ENCODE results near the gene TRIP11.
A peak's percentile ranks its signal among the peaks of the same experiment; 100 is the strongest.

TRIP11 gene

DNA sequence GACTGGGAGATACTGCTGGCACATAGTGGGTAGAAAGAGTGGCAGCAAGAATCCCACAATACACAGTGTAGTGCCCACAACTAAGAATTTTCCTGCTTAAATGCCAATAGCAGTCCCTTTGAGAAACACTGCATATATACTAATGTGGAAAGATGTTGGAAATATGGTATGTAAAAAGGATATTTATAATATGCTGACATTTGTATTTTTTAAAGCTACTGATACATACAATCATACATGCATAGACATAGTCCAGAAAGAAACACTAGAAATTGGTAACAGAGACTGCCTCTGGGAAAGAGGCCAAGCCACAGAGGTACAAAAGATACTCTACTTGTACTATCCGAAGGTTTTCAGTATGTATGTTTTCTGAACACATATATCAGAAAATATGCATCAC is 30.3 kb downstream of the TRIP11 start:
- no peak for DNase-seq

DNA sequence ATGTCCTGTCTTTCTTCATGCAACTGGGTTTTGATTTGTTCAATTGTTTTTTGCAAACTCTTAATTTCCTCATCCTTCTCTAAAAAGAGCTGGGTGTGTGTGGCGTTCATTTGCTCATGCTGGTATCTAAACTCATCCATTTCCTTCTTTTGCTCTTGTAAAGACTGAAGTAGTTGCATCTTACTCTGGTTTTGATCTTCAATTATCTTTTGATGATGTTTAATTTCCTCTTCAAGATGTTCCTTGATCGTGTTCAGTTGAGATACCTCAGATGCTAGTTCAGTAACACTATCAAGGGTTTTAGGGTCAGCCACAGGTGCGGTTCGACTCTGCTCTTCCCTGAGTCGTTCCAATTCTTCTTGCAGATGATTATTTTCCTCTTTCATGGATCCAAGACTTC is 34.8 kb downstream of the TRIP11 start:
- no peak for DNase-seq

- DNase-seq = no peak
These were observed 35.8 kb downstream of the TRIP11 start for GRCh38 chr14:92004062-92004461.

GRCh38 chr14:91998667-91999570 is 40.9 kb downstream of the TRIP11 start:
- DNase-seq = no peak

GRCh38 chr14:91997492-91997891 is 42.4 kb downstream of the TRIP11 start:
- no peak for DNase-seq

DNA sequence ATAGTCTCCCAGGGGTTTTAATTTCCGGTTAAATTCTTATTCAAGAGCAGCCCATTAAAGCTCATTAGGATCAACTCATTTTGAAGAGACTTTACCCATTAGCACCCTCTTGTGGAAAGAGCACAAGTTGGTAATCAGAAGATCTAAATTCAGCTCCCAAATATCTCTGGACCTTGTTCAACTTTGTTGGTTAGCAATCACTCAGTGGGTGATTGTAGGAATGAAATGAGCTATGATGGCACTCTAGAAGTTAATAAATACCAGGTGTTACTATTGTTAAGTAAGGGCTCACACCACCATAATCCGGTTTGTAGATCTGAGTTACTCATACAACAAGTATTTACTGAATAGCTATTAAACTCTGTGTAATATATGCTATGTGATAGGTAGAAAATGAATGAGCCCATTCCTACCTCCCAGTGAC is 42.9 kb downstream of the TRIP11 start:
- peak; percentile 32 for DNase-seq

DNA sequence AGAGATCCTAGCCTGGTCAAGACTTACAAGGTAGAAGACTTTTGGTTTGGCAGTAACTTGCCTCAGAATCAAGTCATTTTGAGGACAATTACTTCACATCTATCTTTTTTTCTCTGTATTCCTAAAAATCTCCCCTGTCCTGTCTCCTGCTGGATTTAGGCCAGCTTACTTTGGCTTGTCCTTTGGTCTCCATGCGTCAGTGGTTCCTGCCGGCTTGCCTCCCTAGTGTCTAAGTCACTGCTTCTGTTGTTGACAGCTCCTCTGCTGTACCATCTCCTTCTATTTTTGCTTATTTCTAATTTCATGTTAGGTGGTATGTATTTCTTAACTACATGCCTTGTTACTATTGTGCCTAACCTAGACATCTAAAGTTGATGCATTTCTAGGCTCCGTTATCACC is 52.7 kb downstream of the TRIP11 start:
- DNase-seq = no peak

- DNase-seq = no peak
These were observed 54.2 kb downstream of the TRIP11 start for GRCh38 chr14:91985521-91986255.

DNA sequence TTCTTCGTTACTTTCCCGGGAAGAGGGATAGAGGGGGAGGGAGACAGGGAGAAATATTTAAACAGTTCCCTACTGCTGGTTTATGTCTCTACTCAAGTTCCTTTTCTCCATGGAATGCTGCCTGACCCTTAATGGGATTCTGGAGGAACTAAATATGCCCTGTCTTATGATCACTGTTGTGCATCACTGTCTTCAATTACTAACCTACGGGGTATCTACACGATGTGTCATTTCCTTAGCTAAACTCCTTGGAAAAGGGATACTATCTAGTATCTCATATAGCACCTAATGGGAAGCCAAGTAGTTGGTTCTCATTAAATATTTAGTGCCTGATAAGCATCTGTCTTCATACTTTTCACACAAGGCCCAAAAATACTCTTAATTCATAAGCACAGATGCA is 54.9 kb downstream of the TRIP11 start:
- no peak for DNase-seq

DNA sequence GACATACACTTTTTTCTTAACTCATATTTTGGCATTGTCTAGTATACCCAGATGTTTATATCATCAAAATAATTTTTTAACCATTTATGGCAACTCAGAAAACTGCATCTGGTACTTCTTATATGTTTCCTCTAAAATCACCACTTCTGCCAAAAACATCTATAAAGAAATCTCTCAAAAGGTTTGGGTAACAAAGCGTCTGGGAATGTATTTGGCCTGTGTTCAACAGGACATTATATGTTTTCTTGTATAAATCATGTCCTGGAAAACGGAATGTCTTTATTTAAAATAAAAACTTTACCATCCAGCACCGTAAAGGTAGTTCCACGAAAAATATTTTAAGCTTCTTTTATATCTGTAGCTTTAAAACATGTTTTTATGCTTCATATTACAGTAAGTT is 56.3 kb downstream of the TRIP11 start:
- DNase-seq = no peak

- DNase-seq = no peak
These were observed 59.7 kb downstream of the TRIP11 start for GRCh38 chr14:91980157-91980556.

- no peak for DNase-seq
These were observed 62.0 kb downstream of the TRIP11 start for GRCh38 chr14:91977884-91978283.

DNA sequence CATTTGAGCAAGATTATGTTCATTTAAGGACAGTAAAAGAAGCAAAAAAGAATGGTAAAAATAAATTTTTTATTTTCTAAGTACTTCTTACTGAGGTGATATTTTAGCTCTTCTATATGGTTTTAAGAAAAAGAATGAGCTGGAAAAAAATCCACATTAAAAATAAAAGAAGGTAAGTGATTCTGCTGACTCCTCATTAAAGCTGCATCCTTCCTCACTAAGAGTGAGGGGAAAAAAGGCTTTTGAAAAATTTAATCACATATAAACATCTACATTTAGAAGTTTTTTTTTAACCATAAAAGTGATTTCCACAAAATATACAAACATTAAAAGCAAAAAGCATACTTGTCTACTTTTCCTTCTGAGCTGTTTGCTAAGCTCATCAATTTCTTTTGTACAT is 64.1 kb downstream of the TRIP11 start:
- DNase-seq = no peak

DNA sequence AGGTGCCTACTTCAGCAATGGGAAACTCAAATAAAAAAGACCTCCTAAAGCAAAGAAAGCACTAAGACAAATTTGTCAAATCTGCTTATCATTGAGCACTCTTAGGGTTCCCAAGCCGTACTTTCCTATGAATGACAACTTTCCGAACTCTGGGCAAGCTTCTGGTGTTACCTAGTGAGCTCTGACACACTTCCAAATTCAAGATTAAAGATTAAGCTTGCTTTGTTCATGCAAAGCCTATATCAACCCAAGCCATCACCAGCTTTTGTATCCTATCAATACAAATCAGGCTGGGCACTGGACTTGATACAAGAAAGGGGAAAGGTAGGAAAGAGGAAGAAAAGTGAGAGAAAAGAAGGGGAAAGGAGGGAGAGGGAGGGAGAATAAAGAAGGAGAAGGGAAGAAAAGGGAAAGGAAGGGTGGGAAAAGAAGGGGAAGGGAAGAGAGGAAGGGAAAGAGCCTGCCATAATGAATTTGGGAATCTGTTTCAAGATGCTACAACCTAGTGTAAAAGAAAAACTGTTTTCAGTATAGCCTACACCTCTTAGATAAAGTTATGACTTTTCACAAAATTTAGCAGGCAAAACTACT is 68.6 kb downstream of the TRIP11 start:
- no peak for DNase-seq

- no peak for DNase-seq
These were observed 71.6 kb downstream of the TRIP11 start for GRCh38 chr14:91968280-91968679.

- DNase-seq = no peak
These were observed 75.1 kb downstream of the TRIP11 start for GRCh38 chr14:91964724-91965123.

DNA sequence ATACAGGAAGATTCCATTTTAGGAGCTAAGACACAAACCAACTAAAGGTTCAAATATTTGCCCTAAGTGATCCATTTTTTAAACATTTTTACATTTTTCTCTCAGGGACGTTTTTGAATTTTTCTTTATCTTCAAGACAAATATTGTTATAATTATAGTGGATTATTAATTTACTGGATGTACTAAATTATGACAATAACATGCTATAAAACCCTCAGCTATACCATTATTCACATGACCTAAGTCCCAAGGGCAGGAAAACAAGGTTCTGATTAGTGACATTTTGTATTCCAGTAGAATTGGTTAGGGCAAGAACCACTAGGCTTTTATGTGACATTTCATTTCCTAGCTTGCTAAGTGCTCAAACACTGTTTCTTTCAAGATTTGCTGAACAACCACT is 75.8 kb downstream of the TRIP11 start:
- DNase-seq = no peak

DNA sequence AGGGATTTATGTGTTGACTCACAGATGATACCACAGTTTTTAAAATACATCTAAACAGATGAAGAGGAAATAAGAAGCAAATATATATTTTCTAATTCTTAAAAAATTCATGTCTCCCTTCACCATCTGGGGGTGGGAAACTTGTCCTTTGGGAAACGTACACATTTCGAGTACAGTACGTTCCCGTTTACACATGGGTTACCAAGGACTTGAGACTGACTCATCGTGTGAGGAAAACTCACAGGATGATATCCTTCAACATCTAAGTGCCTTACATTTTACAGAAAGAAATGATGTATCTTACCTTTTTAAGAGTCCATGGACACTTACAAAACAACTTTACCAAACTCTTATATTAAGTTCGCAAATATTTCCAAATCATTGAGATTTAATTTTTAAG is 76.4 kb downstream of the TRIP11 start:
- DNase-seq = no peak

DNA sequence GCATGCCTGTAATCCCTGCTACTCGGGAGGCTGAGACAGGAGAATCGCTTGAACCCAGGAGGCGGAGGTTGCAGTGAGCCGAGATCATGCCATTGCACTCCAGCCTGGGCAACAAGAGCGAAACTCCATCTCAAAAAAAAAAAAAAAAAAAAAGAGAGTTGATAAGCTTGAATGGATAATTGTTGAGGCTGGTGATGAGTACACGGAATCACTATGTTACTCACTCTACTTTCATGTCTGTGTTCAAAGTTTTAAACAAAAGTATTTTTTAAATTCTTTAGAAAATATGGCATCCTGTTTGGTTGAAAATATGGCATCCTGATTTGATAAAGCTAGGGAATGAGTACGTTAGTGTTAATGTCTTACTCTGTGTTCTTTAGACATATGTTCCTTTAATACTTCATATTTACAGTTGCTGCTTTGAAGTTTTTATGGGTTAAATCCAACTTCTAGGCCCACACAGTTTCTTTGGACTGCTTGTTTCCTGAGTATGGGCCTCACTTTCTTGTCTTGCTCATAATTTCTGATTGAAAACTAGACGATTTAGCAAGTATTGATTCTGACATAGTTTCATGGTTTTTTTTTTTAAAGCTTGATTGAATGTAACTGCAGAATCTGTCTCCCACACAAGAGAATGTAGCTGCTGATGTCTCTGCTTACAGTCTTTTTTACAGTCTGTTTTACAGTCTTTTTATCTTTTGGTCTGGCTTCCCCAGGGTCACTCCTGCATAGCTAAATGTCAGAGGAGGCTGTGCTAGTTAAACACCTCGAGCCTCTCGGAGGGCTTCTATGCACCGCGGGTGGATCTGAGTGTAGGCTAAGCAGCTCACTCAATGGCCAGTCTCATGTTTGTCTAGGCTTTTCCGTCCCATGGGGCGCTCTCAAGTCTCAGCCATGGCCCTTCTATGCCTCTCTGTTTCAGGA is 78.3 kb downstream of the TRIP11 start:
- DNase-seq = no peak

GRCh38 chr14:91957876-91958313 is 82.0 kb downstream of the TRIP11 start:
- no peak for DNase-seq

DNA sequence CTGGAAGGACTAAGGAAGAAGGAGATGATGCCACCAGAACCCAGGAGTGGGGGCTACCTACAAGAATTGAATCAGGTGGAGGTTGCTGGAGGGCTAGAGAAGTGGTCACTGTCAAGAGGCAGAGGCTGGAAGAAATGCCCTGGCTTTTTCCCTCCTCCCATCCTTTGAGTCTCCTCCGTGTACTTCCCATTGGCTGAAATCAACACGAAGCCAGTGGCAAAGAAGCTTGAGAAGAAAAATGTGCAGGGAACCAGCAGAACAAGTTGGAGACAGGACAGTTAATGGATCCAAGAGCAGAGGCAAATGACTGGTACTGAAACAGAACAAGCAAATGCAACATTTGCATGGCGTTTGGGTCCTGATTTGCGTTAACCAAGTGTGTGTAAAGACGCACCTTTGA is 83.2 kb downstream of the TRIP11 start:
- DNase-seq = no peak

GRCh38 chr14:91955168-91955567 is 84.7 kb downstream of the TRIP11 start:
- DNase-seq = no peak

All from RPMI8226 (cell line).